SK-N-SH (cell line): ENCODE results near the gene COX7A2. TPM values are rescaled to one million over a fixed set of nuclear protein-coding genes. Genes with fewer than 3 reads are reported as not detected.

ENCODE experiments used
- CTCF ChIA-PET: fragments of 300-600, 350-600 bp; formaldehyde crosslinking; extraction: SDS; loops from one replicate; lab custom pipeline; 2021; lab: Yijun Ruan, JAX
- POLR2A ChIA-PET: fragments of 350-600 bp; sonication (Branson Sonifier 250); formaldehyde crosslinking; extraction: SDS; loops from one replicate; lab custom pipeline; 2020; ENCODE audit warnings: antibody characterized with exemption, inconsistent platforms; lab: Yijun Ruan, JAX
- DNase-seq: peaks from one replicate; pipeline ENCODE4 v3.0.0; 2012
- H2AFZ ChIP-seq: fragments of 200-600 bp; sonication (generic); 2 replicates; pipeline ENCODE4 v1.8.1; 2016; ENCODE audit warnings: antibody characterized with exemption, mild to moderate bottlenecking, low read depth
- H3F3A ChIP-seq: fragments of 200-600 bp; sonication (generic); replicated peaks from 2 replicates; pipeline ENCODE3; 2016; ENCODE audit warnings: antibody characterized with exemption, mild to moderate bottlenecking; ENCODE audit not compliant: insufficient read depth
- H3K27ac ChIP-seq, 2 experiments: fragments of 200-500 bp in 1 of 2; fragments of 200-600 bp in 1 of 2; sonication (Bioruptor generic) in 1 of 2; sonication (generic), shearing (Covaris generic) in 1 of 2; 2 replicates each; pipeline versions ENCODE4 v1.5.1 to v1.6.1; 2014 to 2016; ENCODE audit warnings: low read depth in 2 of 2, inconsistent platforms in 1 of 2, low read length in 1 of 2, mild to moderate bottlenecking in 1 of 2, mixed read lengths in 1 of 2
- H3K27me3 ChIP-seq: fragments of 200-600 bp; sonication (generic), shearing (Covaris generic); 2 replicates; pipeline ENCODE4 v1.6.1; 2016; ENCODE audit warnings: mixed run types; ENCODE audit not compliant: insufficient read depth
- H3K36me3 ChIP-seq, 2 experiments: fragments of 200-500 bp in 1 of 2; fragments of 200-600 bp in 1 of 2; sonication (Bioruptor generic) in 1 of 2; sonication (generic) in 1 of 2; replicated peaks in 1 of 2; 2 replicates each; pipeline versions ENCODE3 to v1.5.1; 2014 to 2016; ENCODE audit warnings: low read length in 1 of 2, mild to moderate bottlenecking in 1 of 2; ENCODE audit not compliant: insufficient read depth in 2 of 2, control insufficient read depth in 1 of 2
- H3K4me1 ChIP-seq, 2 experiments: fragments of 200-500 bp in 1 of 2; fragments of 200-600 bp in 1 of 2; sonication (Bioruptor generic) in 1 of 2; sonication (generic), shearing (Covaris generic) in 1 of 2; 2 replicates each; pipeline versions ENCODE4 v1.5.1 to v1.6.1; 2014 to 2016; ENCODE audit warnings: low read depth in 1 of 2, low read length in 1 of 2, mixed run types in 1 of 2; ENCODE audit not compliant: insufficient read depth in 2 of 2, control insufficient read depth in 1 of 2
- H3K4me2 ChIP-seq: fragments of 200-600 bp; sonication (generic), shearing (Covaris generic); 2 replicates; pipeline ENCODE4 v1.6.1; 2017; ENCODE audit warnings: mixed run types
- H3K4me3 ChIP-seq, 2 experiments: fragments of 200-500 bp in 1 of 2; fragments of 200-600 bp in 1 of 2; sonication (Bioruptor generic) in 1 of 2; sonication (generic), shearing (Covaris generic) in 1 of 2; 2 replicates each; pipeline versions ENCODE4 v1.5.1 to v1.8.1; 2014 to 2016; ENCODE audit warnings: low read depth in 2 of 2, inconsistent platforms in 1 of 2, low read length in 1 of 2, mild to moderate bottlenecking in 1 of 2, mixed read lengths in 1 of 2, moderate library complexity in 1 of 2
- H3K79me2 ChIP-seq: fragments of 200-600 bp; sonication (generic); 2 replicates; pipeline ENCODE4 v1.8.1; 2017; ENCODE audit warnings: mild to moderate bottlenecking; ENCODE audit not compliant: insufficient read depth
- H3K9ac ChIP-seq: fragments of 200-600 bp; sonication (generic); 2 replicates; pipeline ENCODE4 v1.6.1; 2017; ENCODE audit warnings: mixed run types
- H3K9me2 ChIP-seq: fragments of 200-600 bp; sonication (generic); 2 replicates; pipeline ENCODE4 v1.6.1; 2017; ENCODE audit warnings: mixed run types
- H3K9me3 ChIP-seq: fragments of 200-600 bp; sonication (generic); 2 replicates; pipeline ENCODE4 v1.6.1; 2017; ENCODE audit warnings: mixed run types, mild to moderate bottlenecking, moderate library complexity
- H4K20me1 ChIP-seq: fragments of 200-600 bp; sonication (generic); 2 replicates; pipeline ENCODE4 v1.6.1; 2017; ENCODE audit warnings: mild to moderate bottlenecking, mixed run types; ENCODE audit not compliant: insufficient read depth
- GABPA ChIP-seq: IDR thresholded peaks from 2 replicates; pipeline ENCODE4 v1.4.0; 2012; ENCODE audit warnings: low read depth, mild to moderate bottlenecking
- GATA2 ChIP-seq: sonication (generic); formaldehyde crosslinking; IDR thresholded peaks from 2 replicates; pipeline ENCODE4 v1.5.0; 2020; ENCODE audit warnings: mild to moderate bottlenecking, missing genetic modification reagents
- JUND ChIP-seq: IDR thresholded peaks from 2 replicates; pipeline ENCODE4 v1.4.0; 2012
- POLR2AphosphoS5 ChIP-seq: IDR thresholded peaks from 2 replicates; pipeline ENCODE4 v1.6.1; 2012; ENCODE audit warnings: low read depth, low read length
- RCOR1 ChIP-seq: fragments of 150-350 bp; IDR thresholded peaks from 2 replicates; pipeline ENCODE4 v1.6.1; 2017; ENCODE audit warnings: antibody characterized with exemption, low read length
- RXRA ChIP-seq: IDR thresholded peaks from 2 replicates; pipeline ENCODE4 v1.4.0; 2012; ENCODE audit warnings: low read depth, mild to moderate bottlenecking, borderline replicate concordance
- SIN3A ChIP-seq: IDR thresholded peaks from 2 replicates; pipeline ENCODE4 v1.6.1; 2012; ENCODE audit warnings: low read depth, mild to moderate bottlenecking, low read length, moderate library complexity, borderline replicate concordance
- SMC3 ChIP-seq: IDR thresholded peaks from 2 replicates; pipeline ENCODE4 v1.6.1; 2012; ENCODE audit warnings: low read depth, low read length, improper control_type of control experiment
- TEAD4 ChIP-seq: IDR thresholded peaks from 2 replicates; pipeline ENCODE4 v1.4.0; 2012; ENCODE audit warnings: mild to moderate bottlenecking, borderline replicate concordance; ENCODE audit not compliant: insufficient read depth
- YY1 ChIP-seq: IDR thresholded peaks from 2 replicates; pipeline ENCODE4 v1.4.0; 2012; ENCODE audit warnings: low read depth, mild to moderate bottlenecking
- WGBS: methylation state at CpG from one replicate; pipeline ENCODE4 v1.1.6; 2017; ENCODE audit warnings: low lambda C conversion rate; 5-methylcytosine and 5-hydroxymethylcytosine counted together
- polyA plus RNA-seq, 3 experiments: library from polyadenylated mRNA; depleted of rRNA; stranded (reverse); fragments of >200 nt; gene quantifications; 2 replicates each; pipeline ENCODE4 v1.2.3, GENCODE V29; 2012
- TF ChIP-seq, protein P1 (sequence below): IDR thresholded peaks from 2 replicates; pipeline ENCODE4 v1.6.1; 2012; ENCODE audit warnings: mild to moderate bottlenecking, low read depth, low read length, moderate library complexity
- TF ChIP-seq, protein P2 (sequence below): IDR thresholded peaks from 2 replicates; pipeline ENCODE4 v1.4.0; 2012; ENCODE audit warnings: low read depth, borderline replicate concordance
- TF ChIP-seq, protein P3 (sequence below): IDR thresholded peaks from 2 replicates; pipeline ENCODE4; 2012
- TF ChIP-seq, protein P4 (sequence below): fragments of 200-600 bp; sonication (generic); IDR thresholded peaks from 2 replicates; pipeline ENCODE4 v1.6.1; 2017; ENCODE audit warnings: antibody characterized with exemption, mild to moderate bottlenecking, moderate library complexity

The COX7A2 gene
- polyA plus RNA-seq, 1 of the 3 experiments (the other 2 are of a cell fraction), result 431 TPM

DNA sequence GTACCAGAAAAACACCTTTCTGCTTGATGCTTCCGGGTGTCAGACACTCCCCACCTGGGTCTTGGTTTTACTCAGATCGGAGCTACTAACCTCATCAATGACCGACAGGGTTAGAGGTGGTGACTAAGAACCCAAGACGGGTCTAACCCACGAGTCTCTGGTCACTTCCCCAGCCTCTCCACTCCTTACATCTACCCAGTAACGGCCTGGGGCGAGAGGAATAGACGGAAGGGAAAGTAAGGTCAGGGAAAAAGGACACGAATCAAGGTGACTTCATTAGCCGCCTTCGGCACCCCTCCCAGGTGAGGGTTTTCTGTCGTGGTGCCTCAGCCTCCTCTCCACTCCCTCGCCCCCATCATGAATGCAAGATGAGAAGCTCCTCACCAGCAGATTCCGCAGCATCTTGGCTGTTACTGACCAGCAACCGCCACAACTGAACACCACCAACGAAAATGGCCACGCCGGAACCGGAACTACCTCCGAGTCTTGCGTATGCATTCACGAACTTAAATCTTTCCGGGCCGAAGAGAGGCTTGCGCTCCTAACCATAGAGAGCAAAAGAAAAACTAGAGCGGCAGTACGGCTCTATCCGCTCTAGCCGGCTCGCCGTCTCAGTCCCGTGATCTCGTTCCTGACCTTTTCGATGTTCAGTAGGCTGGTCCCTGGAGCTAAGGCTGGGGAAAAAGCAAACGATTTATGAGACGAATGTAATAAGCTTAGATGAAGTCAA is at the start of gene COX7A2 (continued):
- TF ChIP-seq GATA2 (CRISPR knock-in tag) (no peak), GABPA (peak; percentile 97), JUND (no peak), SMC3 (no peak), POLR2AphosphoS5 (peak; percentile 97), SIN3A (peak; percentile 75; the same call in 1 of the 2 replicates), YY1 (peak; percentile 89), RXRA (no peak)
- TF ChIP-seq, protein P1, sequence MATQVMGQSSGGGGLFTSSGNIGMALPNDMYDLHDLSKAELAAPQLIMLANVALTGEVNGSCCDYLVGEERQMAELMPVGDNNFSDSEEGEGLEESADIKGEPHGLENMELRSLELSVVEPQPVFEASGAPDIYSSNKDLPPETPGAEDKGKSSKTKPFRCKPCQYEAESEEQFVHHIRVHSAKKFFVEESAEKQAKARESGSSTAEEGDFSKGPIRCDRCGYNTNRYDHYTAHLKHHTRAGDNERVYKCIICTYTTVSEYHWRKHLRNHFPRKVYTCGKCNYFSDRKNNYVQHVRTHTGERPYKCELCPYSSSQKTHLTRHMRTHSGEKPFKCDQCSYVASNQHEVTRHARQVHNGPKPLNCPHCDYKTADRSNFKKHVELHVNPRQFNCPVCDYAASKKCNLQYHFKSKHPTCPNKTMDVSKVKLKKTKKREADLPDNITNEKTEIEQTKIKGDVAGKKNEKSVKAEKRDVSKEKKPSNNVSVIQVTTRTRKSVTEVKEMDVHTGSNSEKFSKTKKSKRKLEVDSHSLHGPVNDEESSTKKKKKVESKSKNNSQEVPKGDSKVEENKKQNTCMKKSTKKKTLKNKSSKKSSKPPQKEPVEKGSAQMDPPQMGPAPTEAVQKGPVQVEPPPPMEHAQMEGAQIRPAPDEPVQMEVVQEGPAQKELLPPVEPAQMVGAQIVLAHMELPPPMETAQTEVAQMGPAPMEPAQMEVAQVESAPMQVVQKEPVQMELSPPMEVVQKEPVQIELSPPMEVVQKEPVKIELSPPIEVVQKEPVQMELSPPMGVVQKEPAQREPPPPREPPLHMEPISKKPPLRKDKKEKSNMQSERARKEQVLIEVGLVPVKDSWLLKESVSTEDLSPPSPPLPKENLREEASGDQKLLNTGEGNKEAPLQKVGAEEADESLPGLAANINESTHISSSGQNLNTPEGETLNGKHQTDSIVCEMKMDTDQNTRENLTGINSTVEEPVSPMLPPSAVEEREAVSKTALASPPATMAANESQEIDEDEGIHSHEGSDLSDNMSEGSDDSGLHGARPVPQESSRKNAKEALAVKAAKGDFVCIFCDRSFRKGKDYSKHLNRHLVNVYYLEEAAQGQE, result peak; percentile 49; the same call in 1 of the 2 replicates
- TF ChIP-seq, all 33 proteins: peak for 16

DNA sequence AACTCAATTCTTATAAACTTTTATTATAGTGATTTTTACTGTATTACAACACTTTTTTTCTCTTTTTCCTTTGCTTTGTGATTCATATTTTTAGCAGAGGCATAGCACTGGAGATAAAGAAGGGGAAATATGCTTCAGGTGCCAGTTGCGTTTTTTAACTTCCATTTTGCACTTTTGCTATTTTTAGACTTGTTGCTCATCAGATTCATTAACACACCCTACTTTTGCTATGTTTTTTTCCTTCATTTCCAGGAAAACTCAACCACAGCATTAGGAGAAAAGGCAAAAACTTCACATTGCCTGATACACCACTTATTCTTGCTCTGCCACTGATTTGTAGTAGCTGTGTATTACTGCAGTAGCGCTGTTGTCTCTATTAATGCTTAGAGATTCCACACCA is 49.0 kb upstream of the COX7A2 start:
- ChIA-PET POLR2A (no interaction called here), CTCF (interaction anchor here (0.6 to 1.1 kb wide), 4 partner anchors 26 to 563 kb away, joined by 3 to 4 read pairs (median 3); no protein-coding TSS in a partner anchor)
- Histone ChIP-seq H4K20me1 (no peaks in the 10 kb centered on the region), H3K79me2 (no peaks in the 10 kb centered on the region), H3K4me1 (no peaks in the 10 kb centered on the region; a peak in 1 of 4 replicates), H3K4me2 (no peak overlapping the region), H3K27me3 (no peaks in the 10 kb centered on the region), H3K9me3 (no peaks in the 10 kb centered on the region), H2AFZ (no peak overlapping the region), H3K9ac (no peak overlapping the region), H3K27ac (no peak overlapping the region), H3K36me3 (no peaks in the 10 kb centered on the region), H3K9me2 (no peaks in the 10 kb centered on the region), H3F3A (no peaks in the 10 kb centered on the region), H3K4me3 (no peak overlapping the region)
- DNase-seq, result no peak
- TF ChIP-seq, protein P2, sequence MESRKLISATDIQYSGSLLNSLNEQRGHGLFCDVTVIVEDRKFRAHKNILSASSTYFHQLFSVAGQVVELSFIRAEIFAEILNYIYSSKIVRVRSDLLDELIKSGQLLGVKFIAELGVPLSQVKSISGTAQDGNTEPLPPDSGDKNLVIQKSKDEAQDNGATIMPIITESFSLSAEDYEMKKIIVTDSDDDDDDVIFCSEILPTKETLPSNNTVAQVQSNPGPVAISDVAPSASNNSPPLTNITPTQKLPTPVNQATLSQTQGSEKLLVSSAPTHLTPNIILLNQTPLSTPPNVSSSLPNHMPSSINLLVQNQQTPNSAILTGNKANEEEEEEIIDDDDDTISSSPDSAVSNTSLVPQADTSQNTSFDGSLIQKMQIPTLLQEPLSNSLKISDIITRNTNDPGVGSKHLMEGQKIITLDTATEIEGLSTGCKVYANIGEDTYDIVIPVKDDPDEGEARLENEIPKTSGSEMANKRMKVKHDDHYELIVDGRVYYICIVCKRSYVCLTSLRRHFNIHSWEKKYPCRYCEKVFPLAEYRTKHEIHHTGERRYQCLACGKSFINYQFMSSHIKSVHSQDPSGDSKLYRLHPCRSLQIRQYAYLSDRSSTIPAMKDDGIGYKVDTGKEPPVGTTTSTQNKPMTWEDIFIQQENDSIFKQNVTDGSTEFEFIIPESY, result no peak
- TF ChIP-seq RCOR1, result no peak
- TF ChIP-seq, protein P3, sequence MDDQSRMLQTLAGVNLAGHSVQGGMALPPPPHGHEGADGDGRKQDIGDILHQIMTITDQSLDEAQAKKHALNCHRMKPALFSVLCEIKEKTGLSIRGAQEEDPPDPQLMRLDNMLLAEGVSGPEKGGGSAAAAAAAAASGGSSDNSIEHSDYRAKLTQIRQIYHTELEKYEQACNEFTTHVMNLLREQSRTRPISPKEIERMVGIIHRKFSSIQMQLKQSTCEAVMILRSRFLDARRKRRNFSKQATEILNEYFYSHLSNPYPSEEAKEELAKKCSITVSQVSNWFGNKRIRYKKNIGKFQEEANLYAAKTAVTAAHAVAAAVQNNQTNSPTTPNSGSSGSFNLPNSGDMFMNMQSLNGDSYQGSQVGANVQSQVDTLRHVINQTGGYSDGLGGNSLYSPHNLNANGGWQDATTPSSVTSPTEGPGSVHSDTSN, result no peak
- TF ChIP-seq, protein P4, sequence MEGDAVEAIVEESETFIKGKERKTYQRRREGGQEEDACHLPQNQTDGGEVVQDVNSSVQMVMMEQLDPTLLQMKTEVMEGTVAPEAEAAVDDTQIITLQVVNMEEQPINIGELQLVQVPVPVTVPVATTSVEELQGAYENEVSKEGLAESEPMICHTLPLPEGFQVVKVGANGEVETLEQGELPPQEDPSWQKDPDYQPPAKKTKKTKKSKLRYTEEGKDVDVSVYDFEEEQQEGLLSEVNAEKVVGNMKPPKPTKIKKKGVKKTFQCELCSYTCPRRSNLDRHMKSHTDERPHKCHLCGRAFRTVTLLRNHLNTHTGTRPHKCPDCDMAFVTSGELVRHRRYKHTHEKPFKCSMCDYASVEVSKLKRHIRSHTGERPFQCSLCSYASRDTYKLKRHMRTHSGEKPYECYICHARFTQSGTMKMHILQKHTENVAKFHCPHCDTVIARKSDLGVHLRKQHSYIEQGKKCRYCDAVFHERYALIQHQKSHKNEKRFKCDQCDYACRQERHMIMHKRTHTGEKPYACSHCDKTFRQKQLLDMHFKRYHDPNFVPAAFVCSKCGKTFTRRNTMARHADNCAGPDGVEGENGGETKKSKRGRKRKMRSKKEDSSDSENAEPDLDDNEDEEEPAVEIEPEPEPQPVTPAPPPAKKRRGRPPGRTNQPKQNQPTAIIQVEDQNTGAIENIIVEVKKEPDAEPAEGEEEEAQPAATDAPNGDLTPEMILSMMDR, result no peak
- no peak for TF ChIP-seq TEAD4
- 96% methylated on average over 2 of the region's 2 CpGs for WGBS
